A549 (cell line): ENCODE results near the gene MVK.

Experiments
- BHLHE40 ChIP-seq: IDR thresholded peaks from 2 replicates; pipeline ENCODE4 v1.6.1; 2012; ENCODE audit warnings: low read depth, low read length, inconsistent platforms
- CTCF ChIP-seq: fragments of >200 bp; sonication (Bioruptor Twin); formaldehyde crosslinking; IDR thresholded peaks from 3 replicates; pipeline ENCODE4 v1.5.1; 2016
- EP300 ChIP-seq, 2 experiments: fragments of >200 bp; sonication (Bioruptor Twin); formaldehyde crosslinking; IDR thresholded peaks; 2 replicates in 1 of 2; 3 replicates in 1 of 2; pipeline ENCODE4 v1.6.1; 2016 to 2017
- FOXS1 ChIP-seq: fragments of 250-450 bp; sonication (Bioruptor Pico); IDR thresholded peaks from 2 replicates; pipeline ENCODE4 v1.5.0; 2020; ENCODE audit warnings: mild to moderate bottlenecking, moderate library complexity
- HDAC2 ChIP-seq: fragments of 200-600 bp; sonication (generic); IDR thresholded peaks from 2 replicates; pipeline ENCODE4 v1.6.1; 2016
- JUNB ChIP-seq: fragments of >200 bp; sonication (Bioruptor Twin); formaldehyde crosslinking; IDR thresholded peaks from 2 replicates; pipeline ENCODE4 v1.6.1; 2016
- KDM5A ChIP-seq: fragments of 200-600 bp; sonication (generic); IDR thresholded peaks from 2 replicates; pipeline ENCODE4 v1.6.1; 2016; ENCODE audit warnings: antibody characterized with exemption, mild to moderate bottlenecking
- MAFK ChIP-seq: fragments of 450-650 bp; IDR thresholded peaks from 2 replicates; pipeline ENCODE4 v1.6.1; 2014; ENCODE audit not compliant: partially characterized antibody
- POLR2A ChIP-seq: IDR thresholded peaks from 2 replicates; pipeline ENCODE4 v1.6.1; 2012; ENCODE audit warnings: mild to moderate bottlenecking, low read length
- REST ChIP-seq: fragments of 200-600 bp; sonication (generic); IDR thresholded peaks from 2 replicates; pipeline ENCODE4 v1.6.1; 2016; ENCODE audit warnings: antibody characterized with exemption, mild to moderate bottlenecking, moderate library complexity

- TF ChIP-seq MAFK (no peak), CTCF (no peak), JUNB (no peak), POLR2A (no peak), HDAC2 (no peak), BHLHE40 (no peak), KDM5A (no peak), REST (no peak), EP300 (IDR thresholded peaks at IDR 0.05) (no peak), FOXS1 (CRISPR knock-in tag) (no peak)
Measured at GRCh38 chr12:109589691-109590245, 16.2 kb downstream of the MVK start.
